HTR-8/SVneo (cell line): Measurements from ENCODE around the gene KRT84.
"Not testable (repeated sequence)": the region's sequence is repeated elsewhere in the genome, so short reads cannot be mapped to it uniquely, and the experiment has no call there.

Experiments used
- DNase-seq: peaks from one replicate; pipeline ENCODE4 v3.0.0; 2011; ENCODE audit warnings: low spot score, mixed read lengths; ENCODE audit not compliant: insufficient read length
- FAIRE-seq: peaks from 2 replicates; lab custom pipeline; 2011; peaks lifted over from hg19 to GRCh38; lab: Jason Lieb, UNC

The KRT84 gene

GRCh38 chr12:52413202-52413601 lies 27.8 kb upstream of the KRT84 start:
- DNase-seq (no peak), FAIRE-seq (no peak)

- DNase-seq (no peak), FAIRE-seq (no peak)
Observed at GRCh38 chr12:52411815-52412214, 26.4 kb upstream of the KRT84 start.

DNA sequence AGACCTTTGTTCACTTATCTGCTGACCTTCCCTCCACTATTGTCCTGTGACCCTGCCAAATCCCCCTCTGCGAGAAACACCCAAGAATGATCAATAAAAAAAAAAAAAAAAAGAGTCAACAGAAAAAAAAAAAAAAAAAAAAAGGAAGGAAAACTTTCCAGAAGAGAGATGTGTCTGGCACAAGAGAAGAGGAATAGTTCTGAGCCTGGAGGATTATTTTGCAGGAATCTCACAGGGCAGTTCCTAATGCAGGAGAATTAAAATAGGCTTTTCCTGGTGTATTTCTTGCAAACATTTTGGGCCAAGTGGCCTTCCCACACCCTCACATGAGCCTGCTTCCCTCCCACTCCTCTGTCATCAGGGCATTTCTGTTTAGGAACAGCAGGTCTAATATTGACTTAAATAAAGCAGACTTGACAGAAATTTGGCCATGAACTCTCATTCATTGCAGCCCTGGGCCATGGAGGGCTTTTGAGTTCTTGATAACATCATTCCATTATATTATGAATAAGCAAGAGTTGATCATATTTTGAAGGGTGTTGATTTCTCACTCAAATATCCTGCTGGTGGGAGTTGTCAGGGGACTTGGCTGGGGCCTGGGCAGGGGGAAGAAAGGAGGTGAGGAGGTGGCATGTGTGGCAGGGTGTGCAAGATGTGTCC lies 25.3 kb upstream of the KRT84 start:
- not testable (repeated sequence) for FAIRE-seq, DNase-seq

- FAIRE-seq, result no peak
- no peak for DNase-seq
Observed at GRCh38 chr12:52407918-52408317, 22.5 kb upstream of the KRT84 start.

DNA sequence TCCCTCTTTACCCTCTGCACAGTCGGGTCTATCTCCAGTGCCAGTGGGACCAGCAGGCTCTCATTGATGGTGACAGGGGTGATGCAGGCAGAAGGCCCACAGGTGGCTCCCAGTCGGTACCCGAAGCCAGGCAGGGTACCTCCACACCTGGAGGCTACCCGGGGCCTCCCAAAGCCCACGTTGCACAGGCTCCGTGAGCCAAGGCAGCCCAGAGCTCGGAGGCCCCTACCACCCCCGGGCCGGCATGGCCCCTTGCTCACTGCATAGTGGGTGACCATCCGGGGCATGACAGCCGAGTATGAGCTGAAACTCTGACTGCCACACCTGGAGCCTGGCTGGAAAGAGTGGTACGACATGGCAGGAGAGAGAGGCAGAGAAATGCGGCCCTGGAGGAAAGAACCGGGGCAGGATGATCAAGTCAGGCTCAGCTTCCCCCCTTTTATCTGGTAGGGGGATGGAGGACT lies 20.5 kb upstream of the KRT84 start, which contains the start of gene KRT82:
TSS of gene KRT82 (minus strand) at position 414 of the 464 bp plus-strand sequence. CDS start at position 356, 58 bp downstream.
- no peak for FAIRE-seq
- DNase-seq, result no peak

- no peak for DNase-seq
- FAIRE-seq, result no peak
Observed at GRCh38 chr12:52404951-52405350, 19.5 kb upstream of the KRT84 start.

GRCh38 chr12:52403561-52403960 lies 18.1 kb upstream of the KRT84 start:
- FAIRE-seq (no peak), DNase-seq (no peak)

DNA sequence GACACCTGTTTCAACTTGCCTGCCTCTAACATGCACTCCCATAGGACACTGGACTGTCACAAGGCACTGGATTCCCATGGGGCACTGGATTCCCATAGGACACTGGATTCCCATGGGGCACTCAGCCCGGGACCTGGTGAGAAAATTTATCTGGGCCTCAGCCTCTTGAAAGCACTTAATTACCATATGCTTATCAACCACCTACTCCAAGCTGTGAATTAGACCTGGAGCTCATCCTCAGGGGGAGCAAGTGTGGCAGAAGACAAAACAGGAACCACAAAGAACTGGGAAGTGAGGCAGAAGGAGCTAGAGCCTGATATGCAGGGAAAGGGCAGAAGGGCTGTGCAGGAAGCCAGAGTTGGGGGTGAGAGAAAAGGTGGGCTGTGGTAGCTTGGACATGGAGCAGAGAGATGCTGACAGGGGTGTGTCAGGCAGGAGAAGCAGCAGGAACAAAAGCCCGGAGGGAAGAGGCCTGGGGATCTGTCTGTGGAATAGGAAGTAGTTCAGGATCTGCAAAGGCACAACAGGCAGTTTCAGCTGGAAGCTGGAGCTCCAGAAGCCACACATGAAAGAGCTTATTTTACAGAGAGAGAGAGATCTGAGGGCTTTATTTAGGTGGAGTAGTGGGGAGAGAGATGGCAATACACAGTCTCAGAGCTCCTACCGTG lies 17.6 kb upstream of the KRT84 start:
- DNase-seq (no peak), FAIRE-seq (no peak)

- DNase-seq, result no peak
- FAIRE-seq, result no peak
Observed at GRCh38 chr12:52402377-52402776, 16.9 kb upstream of the KRT84 start.

GRCh38 chr12:52401926-52402325 lies 16.5 kb upstream of the KRT84 start:
- no peak for FAIRE-seq
- DNase-seq, result no peak

DNA sequence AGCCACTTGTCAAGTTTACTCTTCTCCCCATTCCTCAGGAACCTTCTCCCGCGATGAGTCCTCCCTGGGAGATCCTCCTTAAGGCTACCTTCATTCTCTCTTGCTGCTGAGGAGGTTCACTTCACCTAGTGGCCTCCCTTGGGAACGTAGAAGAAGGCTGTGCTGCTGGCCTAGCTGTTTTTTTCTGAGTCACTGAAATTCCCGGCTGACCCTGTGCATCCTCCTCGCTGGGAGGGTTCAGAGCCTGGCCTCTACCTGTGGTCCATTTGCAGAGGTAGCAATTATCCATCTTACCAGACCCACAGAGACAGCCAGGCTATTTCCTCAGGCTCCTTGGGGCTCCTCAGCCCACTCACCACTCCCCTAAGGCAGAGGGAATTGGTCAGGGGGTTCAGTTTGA lies 16.1 kb upstream of the KRT84 start:
- no peak for FAIRE-seq
- no peak for DNase-seq

DNA sequence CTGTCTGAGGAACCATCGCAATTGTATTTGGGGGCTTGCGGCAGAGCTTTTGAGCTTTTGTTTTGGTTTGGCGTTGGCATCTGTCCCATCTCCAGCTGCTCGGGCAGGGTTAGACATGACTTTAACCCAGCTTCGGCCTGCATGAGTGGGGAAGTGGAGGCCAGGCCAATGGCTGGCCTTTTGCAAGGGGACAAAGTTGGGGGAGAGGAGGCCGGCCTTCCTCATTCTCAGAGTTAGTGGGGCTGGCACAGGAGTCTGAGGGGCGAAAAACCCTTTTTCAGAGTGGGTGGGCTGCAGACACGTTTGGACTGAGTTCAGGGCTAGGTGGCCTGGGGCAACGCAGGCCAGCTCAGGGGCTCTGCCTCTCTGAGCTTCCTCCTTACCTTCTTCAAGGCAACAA lies 15.5 kb upstream of the KRT84 start:
- no peak for DNase-seq
- no peak for FAIRE-seq

GRCh38 chr12:52399756-52400155 lies 14.3 kb upstream of the KRT84 start:
- no peak for DNase-seq

GRCh38 chr12:52398176-52398575 lies 12.7 kb upstream of the KRT84 start:
- DNase-seq, result no peak

More at GRCh38 chr12:52399756-52400155, 14.3 kb upstream of the KRT84 start:
- FAIRE-seq, result no peak

GRCh38 chr12:52396656-52397055 lies 11.2 kb upstream of the KRT84 start:
- no peak for FAIRE-seq
- no peak for DNase-seq

More at GRCh38 chr12:52398176-52398575, 12.7 kb upstream of the KRT84 start:
- no peak for FAIRE-seq

DNA sequence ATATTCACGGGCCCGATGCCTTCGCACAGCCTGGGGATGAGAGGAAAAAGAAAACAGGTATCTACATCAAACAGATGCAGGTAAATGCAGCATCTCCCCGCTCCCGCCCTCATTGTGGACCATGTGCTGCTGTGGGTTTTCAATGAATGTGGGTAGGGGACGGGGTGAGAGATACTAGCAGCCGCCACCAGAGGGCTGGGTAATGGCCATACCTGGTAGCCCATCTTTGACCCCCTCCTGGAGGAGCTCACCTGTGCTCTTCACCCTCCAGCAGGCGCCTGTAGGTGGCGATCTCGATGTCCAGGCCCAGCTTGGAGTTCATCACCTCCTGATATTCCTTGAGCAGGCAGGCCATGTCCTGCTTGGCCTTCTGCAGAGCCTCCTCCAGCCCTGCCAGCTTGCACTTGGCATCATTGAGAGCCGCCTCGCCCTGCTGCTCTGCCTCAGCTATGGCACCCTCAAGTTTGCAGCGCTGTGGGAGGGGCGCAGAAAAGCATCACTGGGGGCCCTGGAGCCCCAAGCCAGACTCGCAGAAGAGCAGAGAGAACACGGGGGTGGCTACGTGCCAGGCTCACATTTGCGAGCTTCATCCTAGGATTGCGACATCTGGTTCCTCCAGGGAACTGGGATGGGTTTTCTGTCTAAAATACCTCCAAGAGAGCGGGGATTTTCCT lies 10.4 kb upstream of the KRT84 start:
- FAIRE-seq (no peak), DNase-seq (no peak)

DNA sequence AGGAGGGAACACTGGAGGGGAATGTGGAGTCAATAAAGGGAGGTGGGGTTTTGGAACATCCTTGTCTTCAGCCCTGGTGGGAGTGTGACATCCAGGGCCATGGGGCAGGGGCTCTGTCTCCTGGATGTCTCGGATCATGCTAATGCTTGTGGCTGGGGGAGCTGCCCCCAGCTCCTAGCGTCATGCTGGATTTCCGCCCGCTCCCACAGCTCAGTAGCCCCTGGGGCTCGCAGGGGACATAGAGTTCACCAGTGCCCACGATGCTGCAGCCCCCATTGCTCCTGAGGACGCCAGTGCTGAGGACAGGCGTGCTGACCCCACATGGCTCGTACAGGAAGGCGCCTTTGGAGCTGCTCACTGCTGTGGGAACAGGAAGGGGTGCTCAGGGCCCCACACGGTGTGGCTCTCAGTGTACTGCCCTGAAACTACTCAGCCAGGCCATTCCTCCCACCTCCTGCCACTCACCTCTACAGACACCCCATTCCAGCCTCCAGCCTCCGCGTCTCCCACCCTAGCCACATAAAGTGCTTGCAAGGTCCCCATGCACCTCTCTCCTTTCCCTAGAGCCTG lies 9.5 kb upstream of the KRT84 start:
- DNase-seq, result no peak
- FAIRE-seq, result no peak

DNA sequence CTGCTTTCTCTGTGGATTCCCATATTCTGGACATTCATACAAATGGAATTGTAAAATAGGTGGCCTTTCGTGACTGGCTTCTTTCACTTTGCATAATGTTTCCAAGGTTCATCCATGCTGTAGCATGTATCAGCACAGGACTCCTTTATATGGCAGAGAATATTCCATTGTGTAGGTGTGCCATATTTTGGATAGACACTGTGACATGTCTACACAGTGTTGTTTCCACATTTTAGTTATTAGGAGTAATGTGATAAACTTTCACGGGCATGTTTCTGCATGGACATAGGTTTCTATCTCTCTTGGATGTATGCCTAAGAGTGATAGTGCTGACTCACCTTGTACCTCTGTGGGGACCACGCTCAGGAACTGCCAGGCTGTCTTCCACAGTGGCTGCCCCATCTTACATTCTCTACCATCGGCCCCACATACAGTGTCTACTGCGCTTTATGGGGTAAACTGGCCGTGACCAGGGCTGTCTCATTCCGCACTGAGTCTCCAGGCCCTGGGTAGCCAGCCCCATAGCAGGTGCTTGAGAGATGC lies 7.1 kb upstream of the KRT84 start:
- DNase-seq (no peak), FAIRE-seq (no peak)

GRCh38 chr12:52391618-52392002 lies 6.2 kb upstream of the KRT84 start:
- FAIRE-seq (no peak), DNase-seq (no peak)

DNA sequence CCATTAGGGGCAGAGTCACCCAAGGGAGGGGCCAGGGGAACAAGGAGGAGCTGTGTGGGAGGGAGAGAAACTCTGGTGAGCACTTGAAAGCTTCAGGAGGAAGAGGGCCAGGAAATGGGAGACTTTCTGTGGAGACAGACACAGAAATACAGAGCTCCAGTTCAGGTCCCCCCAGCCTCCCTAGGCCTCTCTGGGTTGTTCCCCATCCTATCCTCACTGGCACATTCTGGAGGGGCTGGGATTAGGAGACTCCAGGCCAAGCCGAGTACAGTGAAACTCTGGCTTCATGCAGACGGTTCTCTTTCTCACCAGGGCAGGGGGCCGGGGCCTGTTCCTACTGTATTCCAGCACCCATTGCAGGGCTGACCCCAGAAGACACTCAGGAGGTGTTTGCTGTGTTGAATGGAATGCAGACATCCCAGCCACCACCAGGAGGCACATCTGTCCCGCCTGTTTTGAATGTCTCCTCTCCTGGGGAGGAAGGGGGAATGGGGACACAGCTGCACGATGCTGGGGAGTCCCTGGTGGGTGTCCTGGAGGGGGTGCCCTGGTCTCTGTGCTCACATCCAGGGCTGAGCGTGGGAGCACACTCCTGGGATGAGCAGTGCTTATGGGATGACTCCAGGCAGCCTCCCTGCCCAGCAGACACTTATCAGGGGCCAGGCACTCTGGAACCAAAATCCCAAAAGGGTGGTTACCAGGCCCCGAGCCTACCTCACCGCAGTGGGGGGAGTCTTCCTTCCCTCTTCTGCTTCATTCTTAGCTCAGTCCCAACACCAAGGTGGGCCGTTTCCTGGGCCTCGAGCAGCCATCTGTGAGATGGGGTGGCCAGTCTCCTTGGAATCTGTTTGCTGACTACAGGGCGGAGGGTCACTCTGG lies 5.5 kb upstream of the KRT84 start:
- FAIRE-seq, result no peak

More for the DNA sequence above, 5.5 kb upstream of the KRT84 start:
- DNase-seq, result no peak
